HL-60 (cell line): ENCODE results near the gene COL7A1.
"Not testable (repeated sequence)": the region's sequence is repeated elsewhere in the genome, so short reads cannot be mapped to it uniquely, and the experiment has no call there.

Experiments
- CTCF ChIP-seq: IDR thresholded peaks from one replicate; pipeline ENCODE4 v1.5.1; 2011; ENCODE audit warnings: low read length, control low read depth, inconsistent platforms; ENCODE audit not compliant: insufficient read depth
- POLR2AphosphoS5 ChIP-seq: IDR thresholded peaks from 2 replicates; pipeline ENCODE4 v1.6.1; 2012; ENCODE audit warnings: low read depth
- REST ChIP-seq: IDR thresholded peaks from 2 replicates; pipeline ENCODE4 v1.6.1; 2012; ENCODE audit warnings: low read depth; ENCODE audit not compliant: insufficient replicate concordance

GRCh38 chr3:48551651-48552050 is 43.5 kb downstream of the COL7A1 start:
- not testable (repeated sequence) for TF ChIP-seq POLR2AphosphoS5, CTCF, REST
